HG02642 (cell line): ENCODE measurements around the gene SLC25A14.
A peak's percentile ranks its signal among the peaks of the same experiment; 100 is the strongest.
"Not testable (repeated sequence)": the region's sequence is repeated elsewhere in the genome, so short reads cannot be mapped to it uniquely, and the experiment has no call there.

ENCODE experiments used
- ATAC-seq: cut with Tn5 transposase; IDR thresholded peaks from one replicate; pipeline ENCODE4 v1.9.1; 2021; ENCODE audit warnings: mild to moderate bottlenecking; ENCODE audit not compliant: unreplicated experiment, poor library complexity

Gene SLC25A14

DNA sequence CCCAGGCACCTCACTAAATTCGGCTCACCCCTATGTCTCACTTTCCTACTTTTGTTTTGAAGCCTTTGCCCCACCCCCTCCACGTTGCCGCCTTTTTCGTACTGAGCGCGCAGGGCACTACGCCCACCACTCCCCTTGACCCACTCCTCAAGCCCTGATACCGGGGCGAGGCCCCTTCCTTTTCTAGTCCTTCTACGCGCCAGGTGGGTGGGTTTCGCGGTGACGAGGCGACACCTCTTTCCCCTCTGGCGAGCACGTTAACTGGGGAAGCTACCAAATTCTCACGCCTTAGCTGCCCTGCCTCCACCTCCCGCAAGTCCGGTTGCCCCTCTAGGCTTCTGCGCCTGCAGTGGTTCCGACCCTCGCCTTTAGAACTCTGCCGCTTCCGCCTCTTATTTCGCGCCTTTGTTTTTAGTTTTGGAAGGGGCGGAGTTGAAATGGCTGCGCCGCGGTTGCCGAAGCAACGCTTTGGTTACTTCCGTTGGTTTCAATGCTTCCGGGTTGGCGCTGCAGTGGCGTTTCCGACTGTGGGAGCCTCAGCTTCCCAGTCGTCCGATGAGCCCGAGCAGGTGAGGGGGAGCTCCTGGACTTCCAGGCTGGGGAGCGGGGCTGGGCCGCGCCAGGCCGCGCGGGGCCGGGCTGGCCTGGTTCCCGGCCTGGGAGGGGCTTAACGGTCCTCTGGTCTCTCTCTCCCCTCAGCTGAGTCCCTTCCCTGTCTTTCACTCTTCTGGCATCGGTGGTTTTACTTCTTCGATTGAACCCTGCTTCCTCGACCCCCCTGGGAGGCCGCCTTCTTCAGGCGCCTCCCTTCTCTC, at the start of gene SLC25A14:
Gene SLC25A14 (plus strand): TSS at position 512 of the 815 bp plus-strand sequence. CDS start 360 bp downstream, outside the sequence.
- peak; percentile 99 for ATAC-seq

DNA sequence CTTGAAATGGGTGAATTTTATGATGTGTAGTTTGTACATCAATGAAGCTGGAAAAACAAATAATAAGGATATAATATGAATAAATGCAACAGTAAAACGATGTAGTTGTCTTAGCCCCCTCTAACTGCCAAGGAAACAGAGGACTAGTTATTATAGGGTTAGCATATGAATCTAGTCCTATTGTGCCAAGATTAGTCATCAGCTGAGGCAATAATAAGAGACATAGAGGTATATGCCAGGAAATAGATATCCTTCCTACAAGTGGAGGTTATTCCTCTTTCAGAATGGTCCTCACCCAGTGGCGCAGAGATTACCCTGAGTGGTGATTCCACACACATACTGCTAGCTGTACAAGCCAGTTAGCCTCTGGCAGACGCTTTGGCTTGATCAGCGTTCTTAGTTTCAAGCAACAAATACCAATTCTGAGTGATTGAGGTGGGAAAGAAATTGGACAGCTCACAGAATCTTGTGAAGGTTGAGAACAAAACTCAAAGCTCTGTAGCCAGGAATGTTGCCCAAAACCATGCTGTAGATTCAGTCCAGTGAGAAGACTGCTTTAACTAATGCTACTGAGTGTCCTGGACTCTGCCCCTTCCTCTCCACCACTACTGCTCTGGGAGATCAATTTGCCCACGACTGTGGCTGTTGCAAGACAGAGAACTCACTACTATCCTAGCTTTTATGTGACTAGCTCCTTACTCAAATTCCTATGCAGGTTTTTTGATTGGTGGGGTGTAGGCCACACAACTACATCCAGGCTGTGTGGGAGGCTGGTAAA, 44.0 kb upstream of the SLC25A14 start:
- ATAC-seq, result no peak

DNA sequence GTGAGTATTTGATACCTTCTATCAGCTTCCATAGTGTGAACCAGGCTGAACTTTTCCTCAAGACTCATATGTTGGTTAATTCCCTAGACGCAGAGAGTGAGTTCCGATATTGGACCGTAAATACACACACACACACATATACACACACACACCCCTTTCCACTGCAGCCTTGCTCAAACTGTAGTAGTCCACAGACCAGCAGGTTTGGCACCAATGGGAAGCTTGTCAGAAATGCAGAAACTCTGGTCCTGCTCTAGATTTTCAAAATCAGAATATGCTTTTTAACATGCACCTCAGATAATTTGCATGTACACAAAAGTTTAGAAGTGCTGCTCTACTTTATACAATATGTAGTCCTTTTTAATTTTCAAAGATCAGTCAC, 43.4 kb upstream of the SLC25A14 start:
- ATAC-seq, result no peak

DNA sequence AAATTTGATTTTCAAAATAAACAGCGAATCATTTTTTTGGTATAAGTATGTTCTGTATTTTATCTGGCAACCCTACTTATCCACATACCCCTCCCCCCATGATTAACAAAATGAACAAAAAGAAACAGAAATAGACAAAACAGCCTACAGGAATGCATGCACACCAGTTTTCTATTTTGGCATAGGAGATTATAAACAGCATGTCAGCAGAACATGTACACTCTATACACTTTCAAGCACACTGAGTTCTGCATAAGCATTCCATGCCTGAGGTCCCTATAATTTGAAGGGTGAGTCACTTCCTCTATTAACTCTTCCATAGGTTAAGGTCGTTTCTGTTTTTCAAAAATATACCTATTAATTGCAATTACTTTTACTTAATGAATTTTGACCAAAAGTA, 43.0 kb upstream of the SLC25A14 start:
- no peak for ATAC-seq

DNA sequence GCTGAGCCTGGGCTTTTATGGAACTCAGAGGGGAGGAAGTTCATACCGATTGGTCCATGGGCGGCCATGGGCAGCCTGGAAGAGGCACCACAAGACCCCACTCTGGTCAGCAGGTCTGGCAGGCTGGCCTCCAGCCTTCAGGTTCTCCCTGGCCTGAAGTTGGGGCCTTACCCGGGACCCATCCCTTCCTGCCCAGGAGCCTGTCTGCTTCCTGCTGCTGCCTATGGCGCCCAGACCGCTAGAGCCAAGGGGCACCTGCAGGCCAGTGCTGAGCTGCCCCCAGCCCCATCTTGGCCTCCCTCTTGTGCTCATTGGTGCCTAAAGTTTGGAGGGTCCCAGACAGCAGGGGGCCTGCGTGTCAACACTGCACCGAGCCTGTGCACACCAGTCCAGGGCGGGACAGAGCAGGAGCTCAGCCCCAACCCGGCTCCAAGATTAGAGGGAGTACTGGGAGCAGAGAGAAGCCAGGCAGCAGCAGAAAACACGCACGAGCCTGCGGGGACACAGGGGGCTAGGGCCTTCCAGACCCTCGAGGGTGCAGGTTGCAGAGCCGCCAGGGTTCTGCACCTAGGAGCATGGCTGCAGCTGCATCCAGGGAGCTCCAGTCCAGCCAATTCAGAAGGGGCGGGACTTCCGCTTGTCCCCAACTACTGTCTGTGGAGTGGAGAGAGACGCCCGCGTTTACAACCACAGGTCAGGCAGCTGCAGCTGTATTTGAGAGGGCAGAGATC, 40.3 kb upstream of the SLC25A14 start:
- no peak for ATAC-seq

DNA sequence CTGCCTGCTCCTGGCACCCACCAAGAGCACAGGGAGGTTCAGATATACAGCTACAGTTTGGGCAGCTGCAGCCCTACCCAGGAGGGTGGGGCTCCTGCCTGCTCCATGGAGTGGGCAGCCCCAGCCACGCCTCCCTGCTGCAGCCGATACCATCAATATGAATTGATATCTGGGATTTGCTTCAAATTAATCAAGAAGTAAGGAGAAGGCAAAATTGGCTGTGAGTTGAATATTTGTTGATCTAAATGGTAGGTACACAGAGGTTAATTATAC, 39.8 kb upstream of the SLC25A14 start:
- ATAC-seq, result no peak

- ATAC-seq, result no peak
Measured at GRCh38 chrX:130301405-130301804, 38.3 kb upstream of the SLC25A14 start.

DNA sequence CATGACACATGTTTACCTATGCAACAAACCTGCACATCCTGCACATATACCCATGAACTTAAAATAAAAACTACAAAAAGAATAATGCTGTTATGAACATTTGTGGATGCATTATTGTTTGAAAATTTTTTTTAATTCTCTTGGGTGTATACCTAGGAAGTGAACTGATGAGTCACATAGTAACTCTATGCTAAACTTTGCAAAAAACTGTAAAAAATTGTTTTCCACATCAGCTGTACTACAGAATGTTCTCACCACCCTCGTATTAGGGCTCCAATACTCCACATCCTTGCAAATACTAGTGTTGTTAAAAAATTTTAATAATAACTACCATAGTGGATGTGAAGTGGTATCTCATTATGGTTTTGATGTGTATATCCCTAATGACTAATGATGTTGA, 37.7 kb upstream of the SLC25A14 start:
- no peak for ATAC-seq

- no peak for ATAC-seq
Measured at GRCh38 chrX:130304587-130305368, 34.9 kb upstream of the SLC25A14 start.

DNA sequence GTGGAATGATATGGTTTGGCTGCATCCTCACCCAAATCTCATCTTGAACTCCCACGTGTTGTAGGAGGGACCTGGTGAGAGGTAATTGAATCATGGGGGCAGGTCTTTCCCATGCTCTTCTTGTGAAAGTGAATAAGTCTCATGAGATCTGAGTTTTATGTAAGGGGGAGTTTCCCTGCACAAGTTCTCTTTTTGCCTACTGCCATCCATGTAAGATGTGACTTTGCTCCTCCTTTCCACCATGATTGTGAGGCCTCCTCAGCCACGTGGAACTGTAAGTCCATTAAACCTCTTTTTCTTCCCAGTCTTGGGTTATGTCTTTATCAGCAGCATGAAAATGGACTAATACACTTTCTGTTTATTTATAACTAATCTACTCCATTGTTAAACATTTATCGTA, 19.8 kb upstream of the SLC25A14 start:
- not testable (repeated sequence) for ATAC-seq

DNA sequence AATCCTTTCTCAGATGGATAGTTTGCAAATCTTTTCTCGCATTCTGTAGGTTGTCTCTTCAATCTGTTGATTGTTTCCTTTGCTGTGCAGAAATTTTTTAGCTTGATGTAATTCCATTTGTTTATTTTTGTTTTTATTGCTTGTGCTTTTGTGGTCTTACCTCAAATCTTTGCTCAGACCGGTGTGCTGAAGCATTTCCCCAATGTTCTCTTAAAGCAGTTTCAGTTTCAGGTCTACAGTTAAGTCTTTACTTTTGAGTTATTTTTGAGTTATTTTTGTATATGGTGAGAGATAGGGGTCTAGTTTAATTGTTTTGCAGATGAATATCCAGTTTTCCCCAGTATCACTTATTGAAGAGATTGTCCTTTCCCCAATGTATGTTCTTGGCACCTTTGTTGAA, 18.2 kb upstream of the SLC25A14 start:
- ATAC-seq, result no peak

GRCh38 chrX:130330146-130330545, 9.6 kb upstream of the SLC25A14 start:
- no peak for ATAC-seq

DNA sequence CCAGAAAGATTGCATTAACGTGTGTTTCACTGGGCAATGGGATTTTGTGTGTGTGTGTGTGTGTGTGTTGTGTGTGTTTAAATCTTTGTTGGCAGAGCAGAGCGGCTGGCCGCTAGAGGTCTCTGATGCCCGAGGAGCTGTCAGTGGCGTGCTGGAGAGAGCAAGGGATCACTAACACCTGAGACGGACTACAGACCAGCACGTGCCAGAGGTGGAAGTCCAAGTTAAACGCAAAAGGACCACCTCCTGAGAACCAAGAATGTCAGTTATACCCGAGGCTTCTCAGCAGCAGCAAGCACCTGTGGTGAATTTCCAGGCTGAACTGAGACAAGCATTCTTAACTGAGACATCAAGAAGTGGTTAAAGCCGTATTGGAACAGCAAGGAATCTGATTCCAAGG, 9.0 kb upstream of the SLC25A14 start:
- no peak for ATAC-seq

GRCh38 chrX:130336531-130336930, 3.2 kb upstream of the SLC25A14 start:
- ATAC-seq, result no peak

GRCh38 chrX:130338869-130339268, 850 bp upstream of the SLC25A14 start:
- not testable (repeated sequence) for ATAC-seq

DNA sequence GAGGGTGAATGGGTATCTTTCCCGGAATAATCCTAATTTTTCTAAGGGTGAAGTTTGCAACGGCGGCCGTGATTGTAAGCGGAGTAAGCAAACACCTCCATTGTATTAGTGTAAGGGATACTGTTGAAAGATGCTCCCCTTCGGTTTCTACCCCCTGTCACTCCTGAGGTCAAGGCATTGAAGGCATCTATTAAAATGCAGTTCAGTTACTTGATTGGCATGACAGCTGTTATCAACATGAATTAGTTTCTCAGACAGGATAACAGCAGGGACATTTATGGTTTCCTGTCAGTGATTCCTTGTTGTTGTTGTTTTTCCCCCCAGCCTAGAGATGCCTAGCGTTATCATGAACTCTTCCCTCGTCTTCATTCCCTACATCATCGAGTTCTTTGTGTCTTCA, 552 bp downstream of the SLC25A14 start:
- no peak for ATAC-seq

GRCh38 chrX:130343411-130343810, 3.7 kb downstream of the SLC25A14 start:
- no peak for ATAC-seq

DNA sequence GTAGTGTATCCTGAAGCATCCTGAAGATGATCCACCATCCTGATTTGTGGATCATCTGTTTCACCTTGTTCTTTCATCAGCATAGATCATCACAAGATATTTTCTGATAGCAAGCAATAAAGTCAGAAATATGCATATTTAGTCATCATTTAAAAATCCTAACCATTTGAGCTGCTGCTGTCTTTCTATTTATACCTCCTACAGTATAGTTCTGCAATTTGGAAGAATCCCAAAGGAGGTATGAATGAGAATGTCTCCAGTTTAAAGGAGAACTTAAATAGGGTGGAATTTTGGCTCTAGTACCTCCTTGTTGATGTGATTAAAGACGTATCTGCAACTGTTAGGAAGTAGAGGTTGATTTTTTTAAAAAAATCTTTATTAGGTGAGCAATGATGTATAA, 7.6 kb downstream of the SLC25A14 start:
- no peak for ATAC-seq

- no peak for ATAC-seq
Measured at GRCh38 chrX:130351567-130351966, 11.8 kb downstream of the SLC25A14 start.

- ATAC-seq, result not testable (repeated sequence)
Measured at GRCh38 chrX:130352050-130352449, 12.3 kb downstream of the SLC25A14 start.
